HEK293 (cell line): ENCODE results near the gene VPS13D.

Experiments
- CTCF ChIA-PET: fragments of 350-600 bp; formaldehyde crosslinking; extraction: SDS; loops from one replicate; lab custom pipeline; 2021; ENCODE audit warnings: antibody characterized with exemption; lab: Yijun Ruan, JAX
- POLR2A ChIA-PET: fragments of 300-600 bp; formaldehyde crosslinking; extraction: SDS; loops from one replicate; lab custom pipeline; 2020; ENCODE audit warnings: antibody characterized with exemption, inconsistent platforms; lab: Yijun Ruan, JAX
- H3K27ac ChIP-seq: fragments of 200-500 bp; sonication (Bioruptor generic); 2 replicates; pipeline ENCODE4 v1.5.1; 2014; ENCODE audit warnings: low read depth, low read length, control low read depth, inconsistent platforms; ENCODE audit errors: extremely low read depth
- H3K36me3 ChIP-seq, 2 experiments: fragments of 200-500 bp in 1 of 2; sonication (Bioruptor generic) in 1 of 2; 1 replicate in 1 of 2; 2 replicates in 1 of 2; pipeline ENCODE4 v1.5.1; 2014 to 2017; ENCODE audit warnings: inconsistent platforms in 2 of 2, low read length in 2 of 2; ENCODE audit not compliant: control insufficient read depth in 2 of 2, insufficient read depth in 1 of 2
- H3K4me1 ChIP-seq: fragments of 200-500 bp; sonication (Bioruptor generic); 2 replicates; pipeline ENCODE4 v1.5.1; 2014; ENCODE audit warnings: mild to moderate bottlenecking, low read length, inconsistent platforms; ENCODE audit not compliant: control insufficient read depth, insufficient read depth
- H3K4me3 ChIP-seq: 2 replicates; pipeline ENCODE4 v1.5.1; 2011; ENCODE audit warnings: low read depth, mild to moderate bottlenecking, control low read depth, low read length, moderate library complexity
- H3K9me3 ChIP-seq: fragments of 200-500 bp; sonication (Bioruptor generic); 2 replicates; pipeline ENCODE4 v1.5.1; 2014; ENCODE audit warnings: low read depth, low read length, inconsistent platforms; ENCODE audit not compliant: control insufficient read depth, insufficient read depth
- BCL11B ChIP-seq: fragments of 450-650 bp; formaldehyde crosslinking; IDR thresholded peaks from 2 replicates; pipeline ENCODE4 v1.5.1; 2016; ENCODE audit warnings: low read depth, missing biosample characterization, missing genetic modification characterization
- GFI1B ChIP-seq: fragments of 450-650 bp; formaldehyde crosslinking; IDR thresholded peaks from 2 replicates; pipeline ENCODE4 v1.5.1; 2016; ENCODE audit warnings: missing biosample characterization, missing genetic modification characterization
- GLIS2 ChIP-seq: fragments of 450-650 bp; formaldehyde crosslinking; IDR thresholded peaks from 2 replicates; pipeline ENCODE4 v1.5.1; 2016; ENCODE audit warnings: missing biosample characterization, missing genetic modification characterization
- KLF10 ChIP-seq: fragments of 450-650 bp; IDR thresholded peaks from 2 replicates; pipeline ENCODE4 v1.5.1; 2018; ENCODE audit warnings: missing biosample characterization, mild to moderate bottlenecking, missing genetic modification characterization
- KLF7 ChIP-seq: fragments of 450-650 bp; formaldehyde crosslinking; IDR thresholded peaks from 2 replicates; pipeline ENCODE4 v1.5.1; 2016; ENCODE audit warnings: missing biosample characterization, missing genetic modification characterization, borderline replicate concordance
- MEIS1 ChIP-seq: sonication (generic); formaldehyde crosslinking; IDR thresholded peaks from 2 replicates; pipeline ENCODE4 v1.8.1; 2022; ENCODE audit warnings: missing genetic modification reagents, mild to moderate bottlenecking, borderline replicate concordance
- TRIM28 ChIP-seq: IDR thresholded peaks from 2 replicates; pipeline ENCODE4 v1.6.1; 2011; ENCODE audit warnings: low read length, control low read depth, borderline replicate concordance
- ZBTB20 ChIP-seq: fragments of 450-650 bp; formaldehyde crosslinking; IDR thresholded peaks from 2 replicates; pipeline ENCODE4 v1.5.1; 2016; ENCODE audit warnings: missing biosample characterization, missing genetic modification characterization
- ZBTB48 ChIP-seq: fragments of 450-650 bp; formaldehyde crosslinking; IDR thresholded peaks from 2 replicates; pipeline ENCODE4 v1.5.1; 2016; ENCODE audit warnings: missing biosample characterization, missing genetic modification characterization
- ZBTB7A ChIP-seq: fragments of 450-650 bp; formaldehyde crosslinking; IDR thresholded peaks from 2 replicates; pipeline ENCODE4 v1.5.1; 2016; ENCODE audit warnings: low read depth, missing biosample characterization, missing genetic modification characterization
- ZFP3 ChIP-seq: fragments of 450-650 bp; formaldehyde crosslinking; IDR thresholded peaks from 2 replicates; pipeline ENCODE4 v1.5.1; 2016; ENCODE audit warnings: low read depth, missing biosample characterization, missing genetic modification characterization
- ZFP69B ChIP-seq: fragments of 450-650 bp; formaldehyde crosslinking; IDR thresholded peaks from 2 replicates; pipeline ENCODE4 v1.5.1; 2016; ENCODE audit warnings: missing biosample characterization, missing genetic modification characterization
- ZIC2 ChIP-seq: fragments of 450-650 bp; formaldehyde crosslinking; IDR thresholded peaks from 2 replicates; pipeline ENCODE4 v1.5.1; 2016; ENCODE audit warnings: missing biosample characterization, missing genetic modification characterization
- ZNF10 ChIP-seq: fragments of 450-650 bp; formaldehyde crosslinking; IDR thresholded peaks from 2 replicates; pipeline ENCODE4 v1.5.1; 2017; ENCODE audit warnings: missing biosample characterization, missing genetic modification characterization
- ZNF138 ChIP-seq: fragments of 450-650 bp; formaldehyde crosslinking; IDR thresholded peaks from 2 replicates; pipeline ENCODE4 v1.5.1; 2016; ENCODE audit warnings: missing biosample characterization, missing genetic modification characterization, borderline replicate concordance
- ZNF146 ChIP-seq: fragments of 450-650 bp; formaldehyde crosslinking; IDR thresholded peaks from 2 replicates; pipeline ENCODE4 v1.5.1; 2016; ENCODE audit warnings: missing biosample characterization, missing genetic modification characterization
- ZNF157 ChIP-seq: fragments of 450-650 bp; formaldehyde crosslinking; IDR thresholded peaks from 2 replicates; pipeline ENCODE4 v1.5.1; 2016; ENCODE audit warnings: missing biosample characterization, missing genetic modification characterization
- ZNF16 ChIP-seq: fragments of 450-650 bp; formaldehyde crosslinking; IDR thresholded peaks from 2 replicates; pipeline ENCODE4 v1.5.1; 2016; ENCODE audit warnings: low read depth, missing biosample characterization, missing genetic modification characterization
- ZNF302 ChIP-seq: fragments of 450-650 bp; formaldehyde crosslinking; IDR thresholded peaks from 2 replicates; pipeline ENCODE4 v1.5.1; 2016; ENCODE audit warnings: missing biosample characterization, missing genetic modification characterization, low read depth
- ZNF335 ChIP-seq: fragments of 450-650 bp; formaldehyde crosslinking; conservative IDR thresholded peaks from 2 replicates; pipeline ENCODE4 v1.5.1; 2016; ENCODE audit warnings: missing biosample characterization, missing genetic modification characterization
- ZNF341 ChIP-seq: fragments of 450-650 bp; formaldehyde crosslinking; IDR thresholded peaks from 2 replicates; pipeline ENCODE4; 2016; ENCODE audit warnings: low read depth, missing biosample characterization, missing genetic modification characterization
- ZNF37A ChIP-seq: fragments of 450-650 bp; IDR thresholded peaks from 2 replicates; pipeline ENCODE4 v1.5.1; 2018; ENCODE audit warnings: missing biosample characterization, missing genetic modification characterization
- ZNF394 ChIP-seq: fragments of 450-650 bp; formaldehyde crosslinking; IDR thresholded peaks from 2 replicates; pipeline ENCODE4 v1.5.1; 2016; ENCODE audit warnings: missing biosample characterization, missing genetic modification characterization, mild to moderate bottlenecking, moderate library complexity, borderline replicate concordance
- ZNF596 ChIP-seq: fragments of 450-650 bp; IDR thresholded peaks from 2 replicates; pipeline ENCODE4 v1.5.0; 2018; ENCODE audit warnings: missing biosample characterization, mild to moderate bottlenecking, missing genetic modification characterization, moderate library complexity
- ZNF600 ChIP-seq: fragments of 450-650 bp; formaldehyde crosslinking; IDR thresholded peaks from 2 replicates; pipeline ENCODE4 v1.5.1; 2016; ENCODE audit warnings: missing biosample characterization, missing genetic modification characterization
- ZNF621 ChIP-seq: fragments of 450-650 bp; formaldehyde crosslinking; IDR thresholded peaks from 2 replicates; pipeline ENCODE4 v1.5.1; 2017; ENCODE audit warnings: missing biosample characterization, missing genetic modification characterization
- ZNF670 ChIP-seq: fragments of 450-650 bp; formaldehyde crosslinking; IDR thresholded peaks from 2 replicates; pipeline ENCODE4 v1.5.1; 2016; ENCODE audit warnings: missing biosample characterization, missing genetic modification characterization, low read depth
- ZNF791 ChIP-seq: fragments of 450-650 bp; formaldehyde crosslinking; IDR thresholded peaks from 2 replicates; pipeline ENCODE4 v1.5.1; 2016; ENCODE audit warnings: missing biosample characterization, missing genetic modification characterization
- ZSCAN23 ChIP-seq: fragments of 450-650 bp; formaldehyde crosslinking; IDR thresholded peaks from 2 replicates; pipeline ENCODE4 v1.5.1; 2016; ENCODE audit warnings: missing biosample characterization, missing genetic modification characterization
- TF ChIP-seq, protein P1 (sequence below): fragments of 450-650 bp; IDR thresholded peaks from 2 replicates; pipeline ENCODE4 v1.5.1; 2018; ENCODE audit warnings: missing biosample characterization, missing genetic modification characterization
- TF ChIP-seq, protein P2 (sequence below): fragments of 450-650 bp; formaldehyde crosslinking; IDR thresholded peaks from 2 replicates; pipeline ENCODE4 v1.5.1; 2016; ENCODE audit warnings: missing biosample characterization, missing genetic modification characterization
- TF ChIP-seq, protein P3 (sequence below): fragments of 450-650 bp; formaldehyde crosslinking; IDR thresholded peaks from 2 replicates; pipeline ENCODE4 v1.5.1; 2016; ENCODE audit warnings: missing biosample characterization, missing genetic modification characterization

VPS13D gene

DNA sequence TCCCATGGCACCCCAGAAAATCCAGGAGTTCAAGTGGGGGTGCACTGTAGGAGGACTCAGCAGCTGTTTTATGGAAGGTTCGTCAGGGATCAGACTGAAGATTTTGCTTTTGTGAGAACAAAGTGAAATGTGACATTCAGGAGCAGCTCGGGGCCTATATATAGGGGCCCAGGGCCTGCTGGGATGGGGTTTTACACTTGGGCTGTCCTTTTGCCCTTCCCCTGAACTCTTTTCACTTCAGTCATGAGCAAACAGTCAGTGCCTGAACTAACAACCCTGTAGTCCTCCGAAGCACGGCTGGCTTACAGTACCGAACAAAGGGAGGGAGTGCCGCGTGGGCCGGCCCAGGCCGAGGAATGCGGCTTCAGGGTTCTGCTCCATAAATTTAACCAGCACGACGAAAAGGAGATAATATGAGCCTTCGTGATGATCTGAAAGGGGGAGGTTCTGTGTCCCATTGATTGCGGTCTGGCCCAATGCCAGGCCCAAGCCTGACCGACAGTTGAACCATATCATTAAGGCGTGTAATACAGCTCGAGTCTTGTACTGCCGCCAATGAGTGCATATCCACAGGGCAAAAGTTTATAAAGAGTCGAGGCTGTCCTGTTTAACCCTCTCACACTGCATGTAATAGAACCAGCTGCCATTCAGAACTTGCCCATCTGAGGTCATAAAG lies 248.2 kb downstream of the VPS13D start (continued):
- TF ChIP-seq, protein P1, sequence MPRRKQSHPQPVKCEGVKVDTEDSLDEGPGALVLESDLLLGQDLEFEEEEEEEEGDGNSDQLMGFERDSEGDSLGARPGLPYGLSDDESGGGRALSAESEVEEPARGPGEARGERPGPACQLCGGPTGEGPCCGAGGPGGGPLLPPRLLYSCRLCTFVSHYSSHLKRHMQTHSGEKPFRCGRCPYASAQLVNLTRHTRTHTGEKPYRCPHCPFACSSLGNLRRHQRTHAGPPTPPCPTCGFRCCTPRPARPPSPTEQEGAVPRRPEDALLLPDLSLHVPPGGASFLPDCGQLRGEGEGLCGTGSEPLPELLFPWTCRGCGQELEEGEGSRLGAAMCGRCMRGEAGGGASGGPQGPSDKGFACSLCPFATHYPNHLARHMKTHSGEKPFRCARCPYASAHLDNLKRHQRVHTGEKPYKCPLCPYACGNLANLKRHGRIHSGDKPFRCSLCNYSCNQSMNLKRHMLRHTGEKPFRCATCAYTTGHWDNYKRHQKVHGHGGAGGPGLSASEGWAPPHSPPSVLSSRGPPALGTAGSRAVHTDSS: peak; percentile 35; the same call in 1 of the 2 replicates
- TF ChIP-seq ZNF621 (tag by site-specific recombination) (no peak), ZNF302 (tag by site-specific recombination) (0 out of 2 replicates have a peak, but pooled peaks have one; percentile 67), ZBTB7A (tag by site-specific recombination) (0 out of 2 replicates have a peak, but pooled peaks have one; percentile 69), ZNF146 (tag by site-specific recombination) (peak; percentile 54; the same call in 1 of the 2 replicates), ZIC2 (tag by site-specific recombination) (peak; percentile 63), GFI1B (tag by site-specific recombination) (peak; percentile 93), ZNF596 (tag by site-specific recombination) (peak; percentile 78), ZFP69B (tag by site-specific recombination) (peak; percentile 94), ZFP3 (tag by site-specific recombination) (no peak), ZSCAN23 (tag by site-specific recombination) (peak; percentile 99), ZNF138 (tag by site-specific recombination) (no peak), ZNF10 (tag by site-specific recombination) (peak; percentile 67), KLF10 (tag by site-specific recombination) (peak; percentile 97), ZNF157 (no peak), KLF7 (peak; percentile 97)
- TF ChIP-seq, protein P2, sequence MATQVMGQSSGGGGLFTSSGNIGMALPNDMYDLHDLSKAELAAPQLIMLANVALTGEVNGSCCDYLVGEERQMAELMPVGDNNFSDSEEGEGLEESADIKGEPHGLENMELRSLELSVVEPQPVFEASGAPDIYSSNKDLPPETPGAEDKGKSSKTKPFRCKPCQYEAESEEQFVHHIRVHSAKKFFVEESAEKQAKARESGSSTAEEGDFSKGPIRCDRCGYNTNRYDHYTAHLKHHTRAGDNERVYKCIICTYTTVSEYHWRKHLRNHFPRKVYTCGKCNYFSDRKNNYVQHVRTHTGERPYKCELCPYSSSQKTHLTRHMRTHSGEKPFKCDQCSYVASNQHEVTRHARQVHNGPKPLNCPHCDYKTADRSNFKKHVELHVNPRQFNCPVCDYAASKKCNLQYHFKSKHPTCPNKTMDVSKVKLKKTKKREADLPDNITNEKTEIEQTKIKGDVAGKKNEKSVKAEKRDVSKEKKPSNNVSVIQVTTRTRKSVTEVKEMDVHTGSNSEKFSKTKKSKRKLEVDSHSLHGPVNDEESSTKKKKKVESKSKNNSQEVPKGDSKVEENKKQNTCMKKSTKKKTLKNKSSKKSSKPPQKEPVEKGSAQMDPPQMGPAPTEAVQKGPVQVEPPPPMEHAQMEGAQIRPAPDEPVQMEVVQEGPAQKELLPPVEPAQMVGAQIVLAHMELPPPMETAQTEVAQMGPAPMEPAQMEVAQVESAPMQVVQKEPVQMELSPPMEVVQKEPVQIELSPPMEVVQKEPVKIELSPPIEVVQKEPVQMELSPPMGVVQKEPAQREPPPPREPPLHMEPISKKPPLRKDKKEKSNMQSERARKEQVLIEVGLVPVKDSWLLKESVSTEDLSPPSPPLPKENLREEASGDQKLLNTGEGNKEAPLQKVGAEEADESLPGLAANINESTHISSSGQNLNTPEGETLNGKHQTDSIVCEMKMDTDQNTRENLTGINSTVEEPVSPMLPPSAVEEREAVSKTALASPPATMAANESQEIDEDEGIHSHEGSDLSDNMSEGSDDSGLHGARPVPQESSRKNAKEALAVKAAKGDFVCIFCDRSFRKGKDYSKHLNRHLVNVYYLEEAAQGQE (tag by site-specific recombination): no peak

DNA sequence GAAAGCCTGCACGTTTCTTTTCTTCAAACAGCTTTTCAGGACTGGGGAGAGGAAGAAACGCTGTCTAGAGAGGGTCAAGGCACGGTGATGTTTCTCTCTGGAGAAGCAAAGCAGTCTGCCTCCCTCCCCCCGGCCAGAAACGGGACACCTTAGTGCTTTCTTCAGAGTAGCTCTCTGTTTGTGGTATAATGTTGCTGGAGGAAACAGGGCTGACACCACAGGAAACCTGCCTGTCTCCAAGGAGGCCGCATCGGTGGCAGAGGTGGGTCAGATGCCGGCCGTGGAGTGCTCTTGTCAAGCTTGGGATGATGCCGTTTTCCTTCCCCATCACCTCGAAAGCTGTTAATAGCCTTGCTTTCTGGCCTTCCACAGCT lies 248.8 kb downstream of the VPS13D start:
- Histone ChIP-seq H3K36me3 (peaks cover 0 to 15% of the 10 kb centered on the region in 2 experiments; a peak in 1 of 3 replicates), H3K27ac (peak overlapping the region; percentile 73)
- TF ChIP-seq MEIS1 (CRISPR knock-in tag) (no peak), ZNF341 (peak; percentile 73; the same call in 1 of the 2 replicates), GLIS2 (0 out of 2 replicates have a peak, but pooled peaks have one; percentile 0), TRIM28 (peak; percentile 94), ZNF600 (tag by site-specific recombination) (peak; percentile 12; the same call in 1 of the 2 replicates), ZNF791 (tag by site-specific recombination) (no peak), ZNF335 (0 out of 2 replicates have a peak, but pooled peaks have one; percentile 8), ZBTB20 (no peak), ZNF37A (tag by site-specific recombination) (no peak), ZNF394 (tag by site-specific recombination) (peak; percentile 73; the same call in 1 of the 2 replicates), BCL11B (tag by site-specific recombination) (no peak), ZNF16 (no peak), ZBTB48 (tag by site-specific recombination) (no peak), ZNF670 (tag by site-specific recombination) (no peak)
- TF ChIP-seq, protein P3, sequence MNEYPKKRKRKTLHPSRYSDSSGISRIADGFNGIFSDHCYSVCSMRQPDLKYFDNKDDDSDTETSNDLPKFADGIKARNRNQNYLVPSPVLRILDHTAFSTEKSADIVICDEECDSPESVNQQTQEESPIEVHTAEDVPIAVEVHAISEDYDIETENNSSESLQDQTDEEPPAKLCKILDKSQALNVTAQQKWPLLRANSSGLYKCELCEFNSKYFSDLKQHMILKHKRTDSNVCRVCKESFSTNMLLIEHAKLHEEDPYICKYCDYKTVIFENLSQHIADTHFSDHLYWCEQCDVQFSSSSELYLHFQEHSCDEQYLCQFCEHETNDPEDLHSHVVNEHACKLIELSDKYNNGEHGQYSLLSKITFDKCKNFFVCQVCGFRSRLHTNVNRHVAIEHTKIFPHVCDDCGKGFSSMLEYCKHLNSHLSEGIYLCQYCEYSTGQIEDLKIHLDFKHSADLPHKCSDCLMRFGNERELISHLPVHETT (tag by site-specific recombination): no peak
- TF ChIP-seq, all 188 proteins: peak for 6
- POLR2A ChIA-PET: interaction anchor here (0.6 to 2.1 kb wide), 8 partner anchors 22 to 139 kb away, joined by 3 to 50 read pairs (median 4); partner anchors contain the start of gene DHRS3
- Histone ChIP-seq H3K4me3 (no peak overlapping the region), H3K4me1 (peaks cover 32% of the 10 kb centered on the region), H3K9me3 (no peaks in the 10 kb centered on the region)
- CTCF ChIA-PET: interaction anchor here (0.6 to 3.1 kb wide), 6 partner anchors 9 to 140 kb away, joined by 3 to 15 read pairs (median 3); partner anchors contain the start of gene DHRS3
